Measurements from ENCODE around the gene SAMD7.

GRCh38 chr3:169930843-169931242, 19.5 kb downstream of the SAMD7 start:
- TF ChIP-seq SP1 (CRISPR knock-in tag; conservative IDR thresholded peaks at IDR 0.05) = no peak
- no peak for TF ChIP-seq MXD4 (CRISPR knock-in tag; IDR thresholded peaks at IDR 0.05; ENCODE audit: borderline replicate concordance)
- TF ChIP-seq, protein P1, sequence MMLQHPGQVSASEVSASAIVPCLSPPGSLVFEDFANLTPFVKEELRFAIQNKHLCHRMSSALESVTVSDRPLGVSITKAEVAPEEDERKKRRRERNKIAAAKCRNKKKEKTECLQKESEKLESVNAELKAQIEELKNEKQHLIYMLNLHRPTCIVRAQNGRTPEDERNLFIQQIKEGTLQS (CRISPR knock-in tag; conservative IDR thresholded peaks at IDR 0.05) = no peak
- TF ChIP-seq ESRRA (CRISPR knock-in tag; IDR thresholded peaks at IDR 0.05; ENCODE audit: borderline replicate concordance) = no peak
- TF ChIP-seq NR2C2 (CRISPR knock-in tag; IDR thresholded peaks at IDR 0.05) = no peak
- TF ChIP-seq CTCF (IDR thresholded peaks at IDR 0.05) = no peak
- no peak for TF ChIP-seq MAX (CRISPR knock-in tag; IDR thresholded peaks at IDR 0.05)
- no peak for TF ChIP-seq JAZF1 (CRISPR knock-in tag; IDR thresholded peaks at IDR 0.05)
- TF ChIP-seq ZBTB21 (CRISPR knock-in tag; IDR thresholded peaks at IDR 0.05; ENCODE audit: borderline replicate concordance) = no peak

All from WTC11 (cell line).